HuH-7.5 (cell line): ENCODE data around the gene NRG2.

Experiments used
- DNase-seq: peaks from one replicate; pipeline ENCODE4 v3.0.0; 2011; ENCODE audit warnings: low spot score

The NRG2 gene

DNA sequence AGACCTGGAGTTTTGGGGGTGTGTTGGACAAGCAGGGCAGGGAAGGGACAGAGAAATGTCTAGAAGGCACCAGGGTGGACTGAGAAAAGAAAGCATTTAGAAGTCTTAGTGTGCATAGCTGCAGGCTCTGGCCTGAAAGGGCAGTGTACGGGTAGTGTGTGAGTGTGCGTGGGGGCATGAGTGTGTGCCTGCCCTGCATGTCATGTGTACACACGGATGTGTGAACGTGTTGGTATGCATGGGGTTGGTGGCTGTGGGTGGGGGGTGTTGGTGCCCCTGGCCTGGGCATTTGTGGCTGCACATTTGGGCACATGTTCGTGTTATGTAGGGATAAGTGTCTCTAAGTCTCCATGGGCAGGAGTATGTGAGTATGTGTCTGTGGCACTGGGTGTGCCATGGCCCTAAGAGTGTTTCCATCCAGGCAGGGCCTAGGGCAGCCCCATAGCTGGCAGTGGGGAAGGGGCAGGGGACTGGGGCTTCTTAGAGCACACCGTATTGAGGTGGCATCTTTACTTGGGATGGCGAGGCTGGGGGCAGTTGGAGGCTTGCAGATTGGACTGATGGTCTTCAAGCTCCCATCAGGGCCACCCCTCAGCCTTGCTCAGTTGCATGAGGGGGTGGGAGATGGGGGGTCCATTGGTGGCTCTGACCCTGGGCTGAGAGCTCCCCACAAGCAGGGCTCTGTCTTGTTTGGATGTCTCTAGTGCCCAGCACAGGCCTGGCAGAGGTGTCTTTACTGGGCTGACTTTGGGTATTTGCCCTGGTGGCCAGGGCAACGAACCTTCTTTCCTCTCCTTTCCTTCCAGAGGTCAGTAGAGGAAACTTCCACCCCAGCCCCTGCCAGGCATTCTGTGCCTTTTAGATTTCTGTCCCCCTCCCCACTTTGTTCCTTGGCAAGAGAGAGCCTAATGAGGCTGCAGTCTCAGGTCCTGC lies 232.5 kb downstream of the NRG2 start:
- DNase-seq = no peak

DNA sequence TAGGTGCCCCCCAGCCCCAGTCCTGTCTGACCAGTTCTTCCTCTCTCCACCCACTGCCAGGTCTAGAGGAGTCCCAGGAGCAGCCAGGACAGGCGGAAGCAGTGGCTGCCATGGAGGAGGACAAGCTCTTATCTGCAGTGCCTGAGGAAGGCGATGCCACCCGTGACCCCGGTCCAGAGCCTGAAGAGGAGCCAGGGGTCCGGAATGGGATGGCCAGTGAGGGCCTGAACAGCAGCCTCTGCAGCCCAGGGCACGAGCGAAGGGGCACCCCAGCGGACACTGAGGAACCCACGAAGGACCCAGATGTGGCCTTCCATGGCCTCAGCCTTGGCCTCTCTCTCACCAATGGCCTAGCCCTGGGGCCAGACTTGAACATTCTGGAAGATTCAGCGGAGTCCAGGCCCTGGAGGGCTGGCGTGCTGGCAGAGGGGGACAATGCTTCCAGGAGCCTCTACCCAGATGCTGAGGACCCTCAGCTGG lies 233.7 kb downstream of the NRG2 start:
- no peak for DNase-seq

DNA sequence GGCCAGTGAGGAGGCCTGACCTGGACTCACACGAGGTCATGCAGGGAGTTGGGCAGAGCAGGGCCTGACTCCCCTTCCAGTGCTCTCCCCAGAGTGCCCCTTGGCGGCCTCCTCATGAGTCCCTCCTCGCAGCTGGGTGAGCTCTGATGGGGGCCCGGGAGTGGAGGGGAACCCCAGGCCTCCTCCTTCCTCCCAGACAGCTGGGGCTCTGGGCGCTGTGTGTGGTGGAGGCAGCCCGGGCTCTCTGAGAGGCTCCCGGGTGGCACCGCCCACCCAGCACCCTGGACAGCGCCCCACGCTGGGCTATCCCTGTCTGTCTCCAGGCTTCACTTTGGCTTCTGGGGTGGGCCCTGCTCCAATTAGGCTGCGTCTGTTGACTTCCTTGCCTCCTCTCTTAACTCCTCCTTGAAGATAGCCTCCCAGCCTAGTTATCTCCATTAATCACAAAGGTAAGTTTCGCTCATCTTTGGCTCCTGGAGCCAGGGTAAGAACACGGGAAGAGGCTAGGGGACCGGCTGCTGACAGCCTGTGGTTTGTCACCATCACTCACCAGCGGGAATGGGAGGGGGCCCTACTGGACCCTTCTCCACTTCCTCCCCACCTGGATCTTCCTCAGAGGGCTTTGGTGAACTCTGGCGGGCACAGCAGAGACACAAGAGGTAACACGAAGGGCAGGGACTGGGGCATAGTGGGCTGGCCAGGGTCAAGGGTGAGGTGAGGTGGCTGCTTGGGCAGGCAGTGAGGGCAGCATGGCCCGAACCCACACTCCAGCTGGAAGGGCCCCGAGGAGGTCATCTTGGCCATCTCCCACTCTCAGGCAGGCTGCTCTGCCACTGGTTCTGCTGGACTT lies 234.4 kb downstream of the NRG2 start:
- DNase-seq = no peak

DNA sequence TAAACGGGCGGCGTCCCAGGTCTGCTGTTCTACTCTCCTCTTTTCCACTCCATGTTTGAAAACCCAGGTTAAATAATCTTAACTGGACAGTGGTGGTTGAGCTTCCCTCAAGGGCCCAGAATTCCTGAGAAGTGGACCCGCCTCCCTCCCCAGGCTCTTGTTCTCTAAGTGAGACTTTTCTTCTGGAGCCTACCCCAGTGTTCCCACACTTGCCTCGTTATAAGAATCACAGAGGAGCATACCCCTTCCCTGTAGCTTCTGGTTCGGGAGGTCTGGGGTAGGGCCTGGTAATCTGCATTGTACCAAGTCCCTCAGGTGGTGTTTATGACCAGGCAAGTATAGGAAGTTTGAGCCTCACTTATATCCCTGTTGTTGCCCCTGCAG lies 235.5 kb downstream of the NRG2 start:
- no peak for DNase-seq

DNA sequence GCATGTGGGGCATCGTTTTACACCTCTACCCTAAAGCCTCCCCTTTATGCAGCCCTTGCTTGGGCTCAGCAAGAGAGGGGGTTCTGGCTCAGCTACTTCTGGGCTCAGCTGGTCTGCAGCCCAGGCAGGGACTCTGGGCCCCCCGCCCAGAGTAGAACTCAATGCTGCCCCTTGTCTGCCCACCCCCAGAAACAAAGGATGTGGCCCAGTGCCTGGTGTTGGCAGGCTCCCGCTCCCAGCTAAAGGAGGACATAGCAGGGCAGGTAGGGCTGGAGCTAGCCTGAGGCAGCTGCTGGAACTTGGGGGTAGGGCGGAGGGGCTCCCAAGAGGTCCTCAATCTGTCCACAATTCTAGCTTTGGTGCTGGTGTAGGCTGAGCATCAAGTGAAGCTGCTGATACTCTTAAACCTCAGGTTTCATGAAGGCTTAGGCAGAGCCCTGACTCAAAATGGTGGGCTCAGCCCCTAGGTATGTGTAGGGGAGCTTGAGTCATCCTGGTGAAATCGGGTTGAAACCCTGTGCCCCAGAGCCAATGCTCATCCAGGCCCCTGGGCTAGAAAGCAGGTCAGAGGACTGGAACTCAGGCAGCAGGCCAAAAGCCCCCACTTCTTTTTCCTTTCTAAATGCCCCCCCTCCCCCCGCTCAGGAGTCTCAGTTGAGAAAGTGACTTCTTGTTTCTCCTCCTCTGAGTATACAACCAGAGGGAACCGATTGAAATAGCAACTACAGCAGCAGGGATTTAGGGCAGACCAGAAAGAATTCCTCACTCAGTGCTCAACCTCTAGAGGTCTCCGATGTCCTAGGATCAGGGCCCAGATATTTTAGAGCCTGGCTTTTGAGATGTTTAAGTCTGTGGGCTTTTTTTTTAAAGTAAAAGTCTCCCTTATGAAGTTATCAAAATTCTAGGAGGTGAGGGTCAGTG lies 236.1 kb downstream of the NRG2 start:
- DNase-seq = no peak

DNA sequence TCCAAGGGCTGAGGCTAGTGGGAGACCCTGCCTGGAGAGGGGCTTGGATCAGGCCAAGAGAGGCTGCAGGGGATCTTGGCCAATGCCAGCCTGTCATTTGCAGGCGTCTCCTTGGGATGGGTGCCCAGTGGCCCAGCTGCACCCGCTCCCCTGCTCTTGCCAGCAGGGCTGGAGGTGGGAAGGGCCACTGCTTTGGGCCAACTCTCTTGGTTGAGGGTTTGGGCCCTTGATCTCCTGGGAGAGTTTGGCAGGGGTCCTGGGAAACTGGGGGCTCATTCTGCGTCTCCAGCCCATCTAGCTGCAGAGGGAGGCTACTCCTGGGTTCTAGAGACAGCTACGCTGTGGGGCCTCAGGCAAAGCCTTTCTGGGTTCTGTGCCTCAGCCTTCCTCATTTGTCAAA lies 237.0 kb downstream of the NRG2 start:
- DNase-seq = no peak

DNA sequence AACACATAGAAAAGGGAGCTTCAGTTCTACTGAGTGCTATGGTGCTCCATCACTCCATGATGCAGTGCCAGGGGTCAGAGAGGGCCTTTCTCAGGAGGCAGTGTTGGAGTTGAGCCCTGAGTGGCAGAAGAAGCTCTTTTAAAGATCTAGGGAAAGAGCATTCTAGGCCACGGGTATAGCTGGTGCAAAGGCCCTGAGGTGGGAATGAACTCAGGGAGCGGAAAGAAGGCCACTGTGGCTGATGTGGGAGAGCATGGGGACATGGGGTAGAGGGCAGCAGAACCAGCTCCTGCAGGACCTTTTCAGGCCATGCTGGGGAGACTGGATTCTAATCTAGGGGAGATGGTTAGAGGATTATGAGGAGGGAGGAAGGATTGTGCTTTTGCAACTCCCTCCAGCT lies 237.6 kb downstream of the NRG2 start:
- no peak for DNase-seq

DNA sequence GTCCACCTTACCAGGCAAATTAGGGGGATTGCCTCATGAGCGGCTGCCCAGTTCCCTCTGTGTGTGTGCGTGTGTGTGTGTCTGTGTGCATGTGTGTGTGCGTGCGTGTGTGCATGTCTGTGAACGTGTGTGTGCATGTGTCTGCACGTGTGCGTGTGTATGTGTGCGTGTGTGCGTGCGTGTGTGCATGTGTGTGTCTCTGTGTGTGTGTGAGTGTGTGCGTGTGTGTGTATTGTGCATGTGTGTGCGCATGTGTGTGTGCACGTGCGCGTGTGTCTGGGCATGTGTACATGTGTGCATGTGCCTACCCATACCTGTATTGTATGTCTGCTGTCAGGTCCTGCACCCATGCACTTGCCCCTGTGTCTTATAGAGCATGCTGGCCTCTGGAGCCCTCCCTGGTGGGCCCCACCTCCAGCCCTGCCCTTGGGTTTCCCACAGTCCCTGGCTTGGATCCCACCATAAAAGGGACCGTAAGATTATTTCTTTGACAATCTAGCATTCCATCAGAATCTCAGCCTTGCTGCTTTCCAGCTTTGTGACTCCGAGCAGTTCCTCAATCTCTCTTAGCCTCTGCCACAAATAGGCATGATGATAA lies 238.2 kb downstream of the NRG2 start:
- no peak for DNase-seq

DNA sequence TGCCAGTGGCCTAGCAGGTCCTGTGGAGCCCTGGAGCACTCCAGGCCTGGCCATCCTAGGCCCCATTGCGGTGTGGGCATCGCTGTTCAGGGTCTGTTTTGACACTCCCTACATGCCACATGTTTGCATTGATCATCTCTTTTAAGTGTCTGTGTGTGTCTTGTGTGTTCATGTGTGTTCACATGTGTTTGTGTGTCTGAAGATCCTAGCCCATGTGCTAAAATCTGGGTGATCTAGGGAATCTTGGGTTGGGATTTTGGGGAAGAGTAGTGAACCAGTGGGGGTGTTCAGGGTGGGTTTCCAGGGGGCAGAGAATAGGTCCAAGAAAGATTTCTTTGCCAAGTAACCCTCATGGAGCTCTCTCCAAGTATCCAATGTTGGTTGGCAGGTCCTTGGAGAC lies 239.1 kb downstream of the NRG2 start:
- no peak for DNase-seq

DNA sequence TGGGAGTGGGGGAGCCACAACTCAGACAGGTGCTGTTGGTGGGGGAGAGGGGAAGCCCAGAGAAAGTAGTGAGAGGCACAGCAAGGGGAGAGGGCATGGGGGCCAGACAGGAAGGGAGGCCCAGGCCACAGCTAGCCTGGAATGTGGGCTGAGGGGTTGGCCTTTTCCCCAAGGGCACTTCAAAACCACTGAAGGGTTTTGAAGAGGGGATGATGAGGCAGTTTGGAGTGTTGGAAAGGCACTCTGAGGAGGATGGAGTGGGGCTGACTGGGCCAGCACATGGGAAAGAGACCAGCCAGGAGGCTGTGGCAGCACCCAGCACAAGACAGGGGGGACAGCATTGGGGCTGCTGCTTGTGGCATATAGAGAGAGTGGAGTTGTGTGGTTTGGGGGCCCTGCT lies 243.7 kb downstream of the NRG2 start:
- DNase-seq = no peak

DNA sequence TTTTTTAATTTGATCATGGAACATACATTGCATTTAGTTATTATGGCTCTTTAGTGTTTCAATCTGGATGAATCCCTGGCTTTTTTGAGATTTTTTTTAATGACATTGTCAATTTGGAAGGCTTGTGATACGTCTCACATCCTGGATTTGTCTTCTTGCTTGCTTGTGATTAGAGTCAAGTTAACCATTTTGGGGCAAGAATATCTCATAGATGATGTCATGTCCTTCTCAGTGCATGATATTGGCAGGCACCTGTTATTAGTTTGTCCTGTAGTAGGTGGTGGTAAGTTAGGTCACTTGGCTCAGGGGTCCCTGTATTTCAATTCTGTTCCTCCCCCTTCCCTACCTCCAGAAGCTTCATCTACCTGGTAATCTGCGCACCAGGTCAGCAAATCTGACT lies 244.2 kb downstream of the NRG2 start:
- DNase-seq = no peak

DNA sequence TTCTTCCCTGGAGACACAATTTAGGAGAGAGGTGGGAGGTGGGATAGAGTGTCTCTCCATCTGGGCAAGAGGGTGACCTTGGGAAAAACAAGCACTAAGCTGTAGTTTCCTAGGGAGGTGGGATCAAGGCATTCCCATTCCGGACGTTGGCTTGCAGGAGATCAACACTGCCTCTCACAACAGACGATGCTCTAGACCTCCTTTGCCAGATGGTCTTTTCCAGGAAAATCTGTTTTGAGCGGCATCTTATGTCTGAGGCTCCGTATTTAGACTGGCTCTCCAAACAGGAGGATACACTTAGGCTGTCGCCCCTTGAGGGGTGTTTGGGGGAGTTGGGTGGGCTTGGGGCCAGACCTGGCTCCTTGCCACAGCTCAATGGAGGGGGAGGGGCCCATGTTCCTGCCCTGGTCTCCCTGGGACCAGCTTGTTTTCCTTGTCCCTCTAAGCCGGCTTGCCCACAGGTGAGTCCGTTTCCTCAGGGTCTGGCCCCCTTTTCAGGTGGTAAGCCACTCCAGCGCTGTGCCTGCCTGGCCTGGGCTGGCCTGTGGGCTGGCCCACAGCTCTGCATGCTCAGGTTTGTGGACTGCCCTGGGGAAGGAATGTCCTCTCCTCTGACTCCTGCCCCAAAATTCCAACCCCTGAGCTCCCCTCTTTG lies 245.1 kb downstream of the NRG2 start:
- no peak for DNase-seq

DNA sequence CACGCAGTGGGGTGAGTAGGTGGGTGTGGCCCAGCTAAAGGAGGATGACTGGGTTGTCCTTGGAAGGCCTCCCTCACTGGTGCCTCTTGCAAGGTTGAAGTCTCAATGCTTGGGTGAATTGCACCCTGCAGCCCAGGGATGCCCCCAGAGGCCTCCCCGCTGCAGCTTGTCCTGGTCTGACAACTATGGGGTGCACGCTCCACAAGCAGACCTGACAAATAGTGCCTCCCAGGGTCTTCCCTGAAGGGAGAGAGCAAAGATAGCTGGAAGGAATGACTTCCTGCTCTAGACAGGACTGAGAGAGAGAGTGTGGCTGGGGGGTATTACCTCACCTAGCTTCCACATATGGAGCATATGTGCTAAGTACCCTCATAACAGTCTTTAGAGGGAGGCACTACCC lies 245.8 kb downstream of the NRG2 start:
- DNase-seq = no peak
